ENCODE data around the gene SLC12A2.

DNA sequence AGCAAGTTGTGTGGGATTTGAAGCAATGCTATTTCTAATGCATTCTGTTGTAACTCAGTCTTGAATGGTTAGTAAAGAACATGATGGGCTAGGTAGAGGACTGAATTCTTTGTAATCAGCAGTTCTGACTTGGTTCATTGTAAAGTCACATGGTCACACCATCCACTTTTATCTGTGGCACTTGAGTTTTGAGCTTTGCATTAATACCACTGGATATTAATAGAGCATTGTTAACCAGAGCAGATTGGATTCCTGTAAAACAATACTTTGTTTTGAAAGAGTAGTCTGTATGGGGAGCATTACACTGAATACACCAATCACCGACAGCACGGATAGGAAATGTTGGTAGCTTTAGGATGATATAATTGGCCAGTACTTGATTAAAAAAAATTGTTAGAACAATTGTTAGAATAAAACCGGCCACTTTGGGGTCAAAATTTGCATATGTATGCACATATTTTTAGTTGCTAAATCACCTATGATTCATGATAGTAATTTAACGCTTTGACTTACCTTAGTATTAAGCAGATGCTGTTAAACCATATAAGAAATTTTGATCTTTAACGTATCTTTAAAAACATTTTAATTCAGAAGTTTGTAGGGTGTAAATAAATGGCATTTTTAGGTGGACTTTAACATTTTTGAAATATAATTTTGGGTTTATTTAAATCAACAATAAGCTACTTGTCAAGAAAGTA lies 17.4 kb downstream of the SLC12A2 start:
- TF ChIP-seq, protein P1, sequence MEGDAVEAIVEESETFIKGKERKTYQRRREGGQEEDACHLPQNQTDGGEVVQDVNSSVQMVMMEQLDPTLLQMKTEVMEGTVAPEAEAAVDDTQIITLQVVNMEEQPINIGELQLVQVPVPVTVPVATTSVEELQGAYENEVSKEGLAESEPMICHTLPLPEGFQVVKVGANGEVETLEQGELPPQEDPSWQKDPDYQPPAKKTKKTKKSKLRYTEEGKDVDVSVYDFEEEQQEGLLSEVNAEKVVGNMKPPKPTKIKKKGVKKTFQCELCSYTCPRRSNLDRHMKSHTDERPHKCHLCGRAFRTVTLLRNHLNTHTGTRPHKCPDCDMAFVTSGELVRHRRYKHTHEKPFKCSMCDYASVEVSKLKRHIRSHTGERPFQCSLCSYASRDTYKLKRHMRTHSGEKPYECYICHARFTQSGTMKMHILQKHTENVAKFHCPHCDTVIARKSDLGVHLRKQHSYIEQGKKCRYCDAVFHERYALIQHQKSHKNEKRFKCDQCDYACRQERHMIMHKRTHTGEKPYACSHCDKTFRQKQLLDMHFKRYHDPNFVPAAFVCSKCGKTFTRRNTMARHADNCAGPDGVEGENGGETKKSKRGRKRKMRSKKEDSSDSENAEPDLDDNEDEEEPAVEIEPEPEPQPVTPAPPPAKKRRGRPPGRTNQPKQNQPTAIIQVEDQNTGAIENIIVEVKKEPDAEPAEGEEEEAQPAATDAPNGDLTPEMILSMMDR (conservative IDR thresholded peaks at IDR 0.05 in 1 of 2, IDR thresholded peaks at IDR 0.05 in 1 of 2; ENCODE audit: low read depth in 1 of 2, low read length in 2 of 2) = no peak
- no peak for TF ChIP-seq EZH2 (IDR thresholded peaks at IDR 0.05; ENCODE audit: low read length, missing control alignments)
